Breast epithelium (tissue), 4 donors: ENCODE data around the gene CFAP70. TPM values are rescaled to one million over a fixed set of nuclear protein-coding genes. Genes with fewer than 3 reads are reported as not detected.

Experiments used
- DNase-seq, 2 donors: peaks; one replicate each; pipeline ENCODE4 v3.0.0-alpha.2; 2019; ENCODE audit warnings: low spot score in 2 of 2
- H3K27ac ChIP-seq, 2 donors: fragments of 200-600 bp; sonication (generic) in 1 of 2; one replicate each; pipeline ENCODE4 v1.5.1; 2016 to 2019; ENCODE audit warnings: mild to moderate bottlenecking in 1 of 2
- H3K27me3 ChIP-seq, 2 donors: fragments of 200-600 bp; sonication (generic) in 1 of 2; one replicate each; pipeline versions ENCODE4 v1.5.1 to v1.6.0; 2017 to 2019; ENCODE audit warnings: control low read depth in 1 of 2, mild to moderate bottlenecking in 1 of 2
- H3K36me3 ChIP-seq: fragments of 200-600 bp; one replicate; pipeline ENCODE4 v1.5.1; 2019
- H3K4me1 ChIP-seq, 2 donors: fragments of 200-600 bp; sonication (generic); one replicate each; pipeline ENCODE4 v1.5.1; 2016 to 2019; ENCODE audit warnings: control low read depth in 1 of 2
- H3K4me3 ChIP-seq, 3 donors: fragments of 200-600 bp; sonication (generic); 1 replicate in 2 of 3; 2 replicates in 1 of 3; pipeline ENCODE4 v1.5.1; 2016 to 2019; ENCODE audit warnings: mild to moderate bottlenecking in 3 of 3, moderate library complexity in 2 of 3
- H3K9me3 ChIP-seq, 2 donors: fragments of 200-600 bp; sonication (generic) in 1 of 2; one replicate each; pipeline ENCODE4 v1.5.1; 2016 to 2019; ENCODE audit warnings: control low read depth in 1 of 2
- CTCF ChIP-seq, 3 donors: fragments of 450-650 bp; IDR thresholded peaks; one replicate each; pipeline ENCODE4 v1.5.1; 2016 to 2017; ENCODE audit warnings: antibody characterized with exemption in 3 of 3, mild to moderate bottlenecking in 3 of 3, moderate library complexity in 3 of 3
- POLR2A ChIP-seq: fragments of 450-650 bp; IDR thresholded peaks from one replicate; pipeline ENCODE4 v1.6.1; 2016; ENCODE audit warnings: antibody characterized with exemption, mild to moderate bottlenecking, moderate library complexity
- POLR2AphosphoS5 ChIP-seq, 3 donors: sonication (generic); formaldehyde crosslinking; IDR thresholded peaks; one replicate each; pipeline ENCODE4 v1.6.1; 2017; ENCODE audit warnings: antibody characterized with exemption in 3 of 3
- intact Hi-C: fragments of 100-400 bp; cut with DNase I; formaldehyde crosslinking; loops from one replicate; pipeline ENCODE4 v1.15.1; 2023; ENCODE audit warnings: low total_unique reads
- total RNA-seq, 3 donors: library from RNA; depleted of rRNA; stranded (reverse); fragments of >200 nt; gene quantifications; one replicate each; pipeline ENCODE4 v1.1.0, GENCODE V29; 2016

CFAP70 gene
- 10 to 100 TPM in 1 of 3 donors, 1 to 10 TPM in 2; 7.8 to 10.4 (median 9.2) TPM for total RNA-seq

GRCh38 chr10:73358331-73359279 lies at the start of gene CFAP70:
Gene CFAP70 (minus strand): TSS chr10:73358864. CDS start chr10:73354796, 4,068 bp downstream.
- no peaks in the 10 kb centered on the region for H3K27me3 ChIP-seq
- TF ChIP-seq POLR2AphosphoS5 (IDR thresholded peaks at IDR 0.05) (peak in 2 of 3 donors; percentile 33 to 65), POLR2A (no peak)
- H3K4me1 ChIP-seq: peaks cover 0 to 8% of the 10 kb centered on the region in 2 donors
- intact Hi-C loops: no loop called here
- H3K27ac ChIP-seq: peak within 1 kb of the TSS; percentile 76 to 85
- peak within 1 kb of the TSS; percentile 68 to 87 (median 74) for H3K4me3 ChIP-seq
- no peaks in the 10 kb centered on the region for H3K9me3 ChIP-seq
- no peaks in the 10 kb centered on the region for H3K36me3 ChIP-seq
- peak; percentile 90 for DNase-seq

- no peaks in the 10 kb centered on the region for H3K36me3 ChIP-seq
- no peaks in the 10 kb centered on the region for H3K9me3 ChIP-seq
- H3K27ac ChIP-seq: no peak overlapping the region
- no peak for TF ChIP-seq POLR2AphosphoS5 (IDR thresholded peaks at IDR 0.05)
- TF ChIP-seq CTCF (IDR thresholded peaks at IDR 0.05): no peak
- TF ChIP-seq POLR2A: no peak
- no peaks in the 10 kb centered on the region for H3K27me3 ChIP-seq
- H3K4me3 ChIP-seq: no peak overlapping the region
- DNase-seq: no peak
- H3K4me1 ChIP-seq: no peaks in the 10 kb centered on the region
- intact Hi-C loops: no loop called here
Observed at GRCh38 chr10:73408061-73408460, 49.4 kb upstream of the CFAP70 start.

GRCh38 chr10:73407495-73407894 lies 48.8 kb upstream of the CFAP70 start:
- H3K36me3 ChIP-seq: no peaks in the 10 kb centered on the region
- no peaks in the 10 kb centered on the region for H3K9me3 ChIP-seq
- no peak for DNase-seq
- intact Hi-C loops: no loop called here
- no peaks in the 10 kb centered on the region for H3K4me1 ChIP-seq
- H3K27me3 ChIP-seq: no peaks in the 10 kb centered on the region
- TF ChIP-seq CTCF (IDR thresholded peaks at IDR 0.05) (no peak), POLR2A (no peak), POLR2AphosphoS5 (IDR thresholded peaks at IDR 0.05) (no peak)
- no peak overlapping the region for H3K4me3 ChIP-seq
- no peak overlapping the region for H3K27ac ChIP-seq

GRCh38 chr10:73406846-73407245 lies 48.2 kb upstream of the CFAP70 start:
- intact Hi-C loops: no loop called here
- TF ChIP-seq POLR2A (no peak), CTCF (IDR thresholded peaks at IDR 0.05) (no peak), POLR2AphosphoS5 (IDR thresholded peaks at IDR 0.05) (no peak)
- Histone ChIP-seq H3K4me3 (no peak overlapping the region), H3K9me3 (no peaks in the 10 kb centered on the region), H3K4me1 (no peaks in the 10 kb centered on the region), H3K27me3 (no peaks in the 10 kb centered on the region), H3K36me3 (no peaks in the 10 kb centered on the region), H3K27ac (no peak overlapping the region)
- DNase-seq: no peak

GRCh38 chr10:73405556-73405955 lies 46.9 kb upstream of the CFAP70 start:
- no peaks in the 10 kb centered on the region for H3K9me3 ChIP-seq
- no peaks in the 10 kb centered on the region for H3K36me3 ChIP-seq
- H3K4me3 ChIP-seq: no peak overlapping the region
- no peak for DNase-seq
- no peaks in the 10 kb centered on the region for H3K4me1 ChIP-seq
- H3K27me3 ChIP-seq: no peaks in the 10 kb centered on the region
- intact Hi-C loops: no loop called here
- TF ChIP-seq POLR2A: no peak
- no peak for TF ChIP-seq CTCF (IDR thresholded peaks at IDR 0.05)
- TF ChIP-seq POLR2AphosphoS5 (IDR thresholded peaks at IDR 0.05): no peak
- H3K27ac ChIP-seq: no peak overlapping the region
